ENCODE data around the gene SLC25A51.
"Not testable (repeated sequence)": the region's sequence is repeated elsewhere in the genome, so short reads cannot be mapped to it uniquely, and the experiment has no call there.

The SLC25A51 gene

DNA sequence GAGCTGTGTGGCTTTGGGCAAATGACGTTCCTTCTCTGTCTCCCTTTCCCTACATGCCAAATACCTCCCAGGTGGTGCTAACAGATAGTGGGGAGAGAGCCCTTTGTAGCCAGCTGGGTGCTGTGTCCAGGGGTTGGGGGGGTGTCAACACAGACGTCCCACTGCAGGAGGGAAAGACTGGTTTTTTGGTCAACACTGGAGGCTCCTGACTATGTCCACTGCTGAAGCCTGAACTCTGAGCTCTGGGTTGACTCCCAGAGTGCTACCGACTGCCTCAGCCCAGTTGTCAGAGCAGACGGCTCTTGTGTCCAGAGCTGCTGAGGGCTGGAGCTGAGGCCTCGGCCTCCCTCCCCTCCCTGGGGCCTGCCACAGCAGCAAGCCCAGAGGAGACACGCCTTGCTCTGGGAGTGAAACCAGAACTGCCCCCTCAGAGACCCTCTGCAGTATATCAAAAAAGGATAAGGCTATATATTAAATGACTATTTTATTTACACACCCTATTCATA lies 14.8 kb upstream of the SLC25A51 start:
- no peak for FAIRE-seq

DNA sequence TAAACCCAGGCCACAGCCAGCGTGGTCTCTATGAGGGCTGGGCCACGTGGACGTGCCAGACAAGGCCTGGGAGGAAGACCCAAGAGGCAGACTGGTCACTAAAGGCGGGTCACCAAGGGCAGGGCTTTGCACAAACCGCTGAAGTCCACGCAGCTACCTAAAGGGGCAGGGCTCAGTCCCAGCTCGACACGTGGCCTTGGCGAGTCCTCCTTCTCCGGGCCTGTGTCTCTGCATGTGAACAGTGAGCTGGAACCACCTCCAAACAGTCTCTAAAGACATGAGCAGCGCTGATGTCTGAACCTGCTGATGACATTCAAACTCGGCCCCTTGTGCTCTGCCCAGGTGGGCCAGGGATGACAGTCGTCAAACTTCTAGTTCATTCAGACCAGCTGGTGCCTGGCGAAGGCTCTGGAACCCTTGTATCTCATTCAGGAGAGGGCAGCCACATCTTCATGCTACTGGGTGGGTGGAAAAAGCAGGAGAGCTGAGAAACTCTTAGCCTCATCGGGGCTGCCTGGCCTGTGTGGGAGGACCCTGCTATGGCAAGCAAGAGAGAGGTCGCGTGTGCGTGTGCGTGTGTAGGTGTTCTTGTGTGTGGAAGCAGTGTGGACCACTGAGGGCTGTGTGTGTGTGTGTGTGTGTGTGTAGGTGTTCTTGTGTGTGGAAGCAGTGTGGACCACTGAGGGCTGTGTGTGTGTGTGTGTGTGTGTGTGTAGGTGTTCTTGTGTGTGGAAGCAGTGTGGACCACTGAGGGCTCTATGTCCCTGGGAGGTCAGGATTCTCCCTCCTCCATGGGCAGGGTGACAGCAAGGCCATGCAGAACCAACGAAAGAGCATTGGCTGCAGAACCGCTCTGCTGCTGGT lies 14.1 kb upstream of the SLC25A51 start:
- no peak for FAIRE-seq

DNA sequence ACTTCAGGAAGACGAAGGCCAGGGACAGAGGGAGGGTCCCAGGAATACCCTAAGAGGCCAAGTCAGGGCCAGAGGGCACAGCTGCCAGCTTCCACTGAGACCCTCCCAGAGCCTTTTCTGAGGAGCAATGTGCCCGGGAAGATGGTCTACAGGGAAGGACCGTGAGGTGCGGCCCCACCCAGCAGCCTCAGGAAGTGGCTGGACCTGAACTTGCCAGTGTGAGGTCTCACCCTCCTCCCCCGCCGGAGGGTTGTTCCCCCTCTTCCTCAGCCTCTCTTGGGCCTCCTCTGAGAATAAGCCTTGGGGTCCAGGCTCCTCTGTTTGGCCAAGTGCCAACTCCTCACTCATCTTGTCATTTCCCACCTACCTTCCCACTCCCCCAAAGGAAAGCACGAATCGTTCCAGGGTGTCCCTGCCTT lies 13.4 kb upstream of the SLC25A51 start:
- FAIRE-seq: no peak

DNA sequence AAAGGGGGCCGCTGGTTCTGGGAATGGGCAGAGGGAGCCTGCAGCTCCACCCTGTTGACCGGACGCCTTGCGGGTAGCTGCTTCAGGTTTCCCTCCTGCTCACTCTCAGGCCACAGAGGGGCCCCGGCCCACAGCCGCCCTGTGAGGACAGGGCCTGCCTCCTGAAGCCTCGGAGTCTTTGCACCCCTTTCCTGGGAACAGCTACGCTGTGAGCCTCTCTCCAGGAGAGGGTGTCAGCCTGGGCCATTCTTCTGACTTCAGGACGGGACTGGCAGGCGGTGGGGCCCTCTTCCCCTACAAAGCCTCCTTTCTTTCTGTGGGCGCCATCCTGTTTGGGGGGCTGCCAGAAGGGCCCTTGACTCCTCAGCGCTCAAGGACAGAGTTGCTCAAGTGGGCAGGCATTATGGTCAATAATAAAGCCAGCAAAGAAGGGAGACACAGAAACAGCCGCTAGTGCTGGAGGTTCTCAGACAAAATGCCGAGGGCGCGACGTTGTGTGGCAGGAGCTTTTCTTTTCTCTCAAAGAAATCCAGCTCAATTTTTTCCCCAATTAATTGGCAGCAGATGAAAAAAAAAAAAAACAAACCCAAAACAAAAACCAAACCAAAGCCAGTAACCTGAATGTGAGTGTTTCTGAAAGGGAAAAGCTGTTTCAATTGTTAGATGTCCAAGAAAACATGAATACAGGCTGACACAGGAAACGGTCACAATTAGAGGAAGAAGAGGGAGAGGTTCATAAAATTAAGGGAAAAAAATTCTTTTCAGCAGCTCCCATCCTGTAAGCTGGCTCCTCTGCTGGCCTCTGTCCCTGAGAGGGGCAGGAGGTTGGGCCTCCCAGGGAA lies 12.8 kb upstream of the SLC25A51 start:
- FAIRE-seq: no peak

DNA sequence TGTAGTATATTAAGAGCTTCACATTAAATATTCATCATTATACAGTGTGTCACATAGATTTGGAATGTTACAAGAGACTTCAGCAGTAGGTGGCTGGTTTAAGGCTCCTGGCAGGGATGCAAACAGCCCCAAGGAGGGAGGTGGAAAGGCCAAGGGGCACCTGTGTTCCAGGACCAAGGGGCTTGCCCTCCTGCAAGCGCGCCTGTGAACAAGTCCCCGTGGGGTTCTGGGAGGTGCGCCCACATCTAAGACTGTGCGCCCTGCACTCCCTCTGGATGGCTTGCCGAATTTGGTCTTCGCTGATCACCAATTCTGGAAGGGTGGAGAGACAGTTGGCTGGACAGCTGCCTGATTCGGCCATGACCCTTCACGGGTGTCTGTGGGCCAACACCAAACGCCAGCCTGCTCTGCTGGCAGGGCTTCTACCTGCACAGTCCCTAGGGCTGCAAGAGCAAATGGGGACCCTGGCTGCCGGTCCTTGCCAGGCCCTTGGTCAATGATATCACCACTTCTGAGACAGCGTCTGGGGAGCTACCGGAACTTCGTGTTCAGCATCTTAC lies 12.1 kb upstream of the SLC25A51 start:
- no peak for FAIRE-seq

DNA sequence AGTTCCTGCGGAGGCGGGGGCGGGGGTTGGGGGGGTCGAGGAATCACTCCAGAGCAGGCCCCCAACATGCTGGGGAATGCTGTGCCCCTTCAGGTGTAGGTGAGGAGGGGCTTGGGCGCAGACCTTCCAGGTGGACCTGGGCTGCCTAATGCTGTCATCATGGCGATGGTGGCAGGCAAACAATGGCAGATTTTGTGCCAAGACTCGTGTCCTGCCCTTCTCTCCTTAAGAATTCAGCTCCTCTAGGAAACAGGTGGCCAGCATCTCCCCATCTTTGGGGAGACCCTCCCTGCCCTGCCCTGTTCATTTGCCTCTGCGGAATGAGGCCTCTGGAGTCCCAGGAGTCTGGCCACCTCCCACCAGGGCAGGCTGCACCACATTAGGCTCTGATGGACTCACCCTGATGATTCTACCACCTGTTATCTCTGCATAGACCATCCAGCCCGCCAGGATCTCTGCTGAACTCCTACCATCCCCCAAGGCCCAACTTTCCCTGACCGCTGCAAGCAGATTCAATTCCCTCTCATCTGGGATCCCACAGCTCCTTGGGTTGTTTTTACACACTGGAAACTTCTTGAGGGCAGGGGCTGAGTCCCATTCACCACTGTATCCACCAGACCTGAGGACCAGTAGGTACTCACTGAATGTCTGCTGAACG lies 10.9 kb upstream of the SLC25A51 start:
- no peak for FAIRE-seq

DNA sequence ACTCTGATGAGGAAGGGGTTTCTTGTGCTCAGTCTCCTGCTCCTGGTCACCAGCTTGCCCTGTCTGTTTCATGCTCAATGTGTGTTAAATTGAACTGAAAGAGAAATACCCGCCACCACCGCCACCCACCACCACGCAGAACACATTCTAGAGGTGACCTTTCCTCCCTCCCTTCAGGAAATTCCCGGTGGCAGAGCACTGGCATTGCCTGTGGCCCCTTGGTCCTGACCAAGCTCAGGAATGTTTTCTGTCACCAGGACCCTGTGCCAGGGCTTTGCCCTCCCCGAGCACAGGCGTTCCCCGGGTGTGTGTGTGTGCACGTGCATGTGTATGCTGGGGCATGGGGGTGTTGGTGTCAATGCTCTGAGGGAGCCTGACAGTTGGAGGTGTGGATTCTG lies 10.2 kb upstream of the SLC25A51 start:
- FAIRE-seq: no peak

DNA sequence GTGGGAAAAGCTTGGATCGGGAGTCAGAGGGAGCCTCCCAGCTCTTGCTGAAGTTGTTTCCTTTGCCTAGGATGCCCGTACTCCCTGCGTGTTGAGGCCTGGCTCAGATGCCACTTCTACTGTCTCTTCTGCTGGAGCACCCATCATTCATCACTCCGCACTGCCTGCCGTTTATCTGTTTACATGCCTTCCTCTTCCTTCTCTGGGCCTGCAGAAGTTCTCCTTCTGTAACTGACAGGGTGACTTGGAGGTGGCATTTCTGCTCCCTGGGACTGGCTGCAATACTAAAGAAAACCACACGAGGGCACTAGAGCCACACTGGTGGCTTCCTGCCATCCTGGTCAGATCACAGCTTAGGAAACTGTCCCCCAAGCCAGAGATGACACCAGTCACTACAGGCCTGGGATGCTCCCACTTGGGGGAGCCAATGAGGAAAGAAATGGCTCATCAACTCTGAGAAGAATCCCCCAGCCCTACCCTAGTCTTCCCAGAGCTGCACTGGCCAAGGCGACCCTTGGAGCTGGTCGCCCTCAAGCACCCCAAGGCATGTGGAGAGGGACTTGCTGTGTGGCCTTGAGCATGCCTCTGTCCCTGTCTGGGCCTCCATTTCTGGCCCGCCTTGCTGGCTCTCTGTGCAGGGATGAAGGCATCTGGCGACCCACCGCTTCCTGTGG lies 9.7 kb upstream of the SLC25A51 start:
- peak; percentile 68 for FAIRE-seq

DNA sequence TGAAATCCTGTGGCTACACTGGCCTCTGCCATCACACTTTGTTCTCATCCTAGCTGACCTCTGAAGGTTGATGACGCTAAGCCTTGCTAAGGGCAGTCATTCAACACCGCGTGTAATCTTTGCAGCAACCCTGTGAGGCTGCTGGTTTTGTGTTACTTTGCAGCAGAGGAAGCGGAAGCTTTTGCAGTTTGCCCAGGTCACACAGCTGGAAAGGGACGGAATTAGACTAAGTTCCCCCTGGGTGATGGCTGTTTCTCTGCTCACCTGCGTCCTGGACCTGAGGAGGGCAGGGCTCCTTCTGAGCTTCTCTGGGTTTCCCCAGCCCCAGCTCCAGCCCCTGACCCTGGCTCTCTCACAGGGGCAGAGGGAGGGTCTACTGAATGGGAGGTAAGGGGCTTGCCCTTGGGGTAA lies 7.3 kb upstream of the SLC25A51 start:
- no peak for FAIRE-seq

DNA sequence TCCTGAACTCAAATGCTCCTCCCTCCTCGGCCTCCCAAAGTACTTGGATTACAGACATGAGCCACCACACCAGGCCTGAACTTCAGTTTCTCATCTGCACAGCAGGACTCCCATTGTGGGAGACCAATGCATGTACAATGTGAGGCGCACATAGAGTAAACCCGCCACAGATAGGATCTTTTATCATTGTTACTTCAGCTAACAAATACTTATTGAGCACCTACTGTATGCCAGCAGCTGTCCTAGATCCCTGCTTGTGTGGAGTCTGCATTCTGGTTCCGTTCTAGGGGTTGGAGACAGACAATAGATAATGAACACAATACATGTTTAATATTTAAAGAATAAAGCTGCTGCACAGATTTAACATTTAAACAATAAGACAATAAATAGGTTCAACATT lies 6.3 kb upstream of the SLC25A51 start:
- no peak for FAIRE-seq

DNA sequence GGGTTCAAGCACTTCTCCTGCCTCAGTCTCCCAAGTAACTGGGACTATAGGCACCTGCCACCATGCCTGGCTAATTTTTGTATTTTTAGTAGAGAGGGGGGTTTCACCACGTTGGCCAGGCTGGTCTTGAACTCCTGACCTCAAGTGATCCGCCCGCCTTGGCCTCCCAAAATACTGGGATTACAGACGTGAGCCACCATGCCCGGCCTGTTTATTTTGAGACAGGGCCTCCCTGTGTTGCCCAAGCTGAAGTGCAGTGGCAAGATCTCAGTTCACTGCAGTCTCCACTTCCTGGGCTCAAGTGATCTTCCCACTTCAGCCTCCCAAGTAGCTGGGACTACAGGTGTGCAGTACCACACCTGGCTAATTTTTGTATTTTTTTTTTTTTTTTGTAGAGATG lies 5.9 kb upstream of the SLC25A51 start:
- not testable (repeated sequence) for FAIRE-seq

DNA sequence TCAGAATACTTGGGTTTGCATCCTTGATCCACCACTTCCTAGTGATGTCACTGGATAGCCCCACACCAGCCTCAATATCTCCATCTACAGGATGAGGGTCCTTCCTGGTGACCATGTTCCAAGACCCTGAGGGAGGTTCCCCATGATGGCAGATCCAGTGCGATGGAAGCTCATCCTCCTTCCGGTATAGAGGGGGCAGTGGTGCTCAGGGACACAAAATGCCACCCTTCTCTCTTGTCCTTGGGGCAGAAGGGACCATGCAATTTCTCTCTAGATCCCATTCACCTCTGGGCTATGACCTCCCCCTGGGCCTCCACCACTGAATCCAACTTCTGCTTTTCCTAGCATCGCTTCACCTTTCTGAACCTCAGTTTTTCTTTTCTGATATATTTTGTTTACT lies 5.4 kb upstream of the SLC25A51 start:
- no peak for FAIRE-seq

DNA sequence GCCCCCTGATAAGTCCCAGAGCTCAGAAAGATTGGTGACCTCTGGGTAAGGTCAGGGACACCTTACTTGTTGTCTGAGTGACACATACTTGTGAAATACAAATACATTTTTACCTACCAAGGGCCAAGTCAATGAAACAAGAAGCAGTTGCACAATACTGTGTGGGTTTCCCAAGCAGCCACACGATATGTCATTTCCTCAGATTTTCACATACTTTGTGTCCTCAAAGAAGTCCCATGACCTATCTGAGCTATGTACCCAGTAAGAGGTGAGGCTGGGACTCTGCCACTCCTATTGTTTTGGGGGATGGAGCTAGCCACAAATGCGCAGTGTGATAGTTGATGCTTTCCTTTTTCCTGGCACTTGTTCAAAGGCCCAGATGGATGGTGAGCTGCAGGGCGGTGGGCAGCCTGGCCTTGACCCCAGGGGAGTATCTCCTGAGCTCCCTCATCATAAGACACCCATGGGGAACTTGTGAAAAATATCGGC lies 4.8 kb upstream of the SLC25A51 start:
- no peak for FAIRE-seq

DNA sequence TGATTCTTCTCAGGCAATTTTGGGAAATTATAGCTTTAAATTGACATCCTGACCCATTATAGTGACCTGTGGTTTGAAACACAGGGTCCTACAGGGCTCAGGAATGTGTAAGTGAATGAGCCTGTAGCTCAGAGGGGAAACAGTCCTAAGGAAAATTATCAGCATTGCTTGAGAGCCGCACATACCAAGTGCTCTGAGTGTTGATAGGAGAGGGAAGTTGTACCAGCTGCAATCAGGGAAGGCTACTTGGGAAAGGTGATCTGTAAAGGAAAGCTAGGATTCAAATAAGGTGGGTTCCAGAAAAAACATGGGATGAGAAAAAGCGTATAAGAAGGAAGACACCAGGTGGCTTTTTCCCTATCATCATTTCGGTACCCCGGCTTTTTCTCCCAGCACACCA lies 4.4 kb upstream of the SLC25A51 start:
- FAIRE-seq: no peak

DNA sequence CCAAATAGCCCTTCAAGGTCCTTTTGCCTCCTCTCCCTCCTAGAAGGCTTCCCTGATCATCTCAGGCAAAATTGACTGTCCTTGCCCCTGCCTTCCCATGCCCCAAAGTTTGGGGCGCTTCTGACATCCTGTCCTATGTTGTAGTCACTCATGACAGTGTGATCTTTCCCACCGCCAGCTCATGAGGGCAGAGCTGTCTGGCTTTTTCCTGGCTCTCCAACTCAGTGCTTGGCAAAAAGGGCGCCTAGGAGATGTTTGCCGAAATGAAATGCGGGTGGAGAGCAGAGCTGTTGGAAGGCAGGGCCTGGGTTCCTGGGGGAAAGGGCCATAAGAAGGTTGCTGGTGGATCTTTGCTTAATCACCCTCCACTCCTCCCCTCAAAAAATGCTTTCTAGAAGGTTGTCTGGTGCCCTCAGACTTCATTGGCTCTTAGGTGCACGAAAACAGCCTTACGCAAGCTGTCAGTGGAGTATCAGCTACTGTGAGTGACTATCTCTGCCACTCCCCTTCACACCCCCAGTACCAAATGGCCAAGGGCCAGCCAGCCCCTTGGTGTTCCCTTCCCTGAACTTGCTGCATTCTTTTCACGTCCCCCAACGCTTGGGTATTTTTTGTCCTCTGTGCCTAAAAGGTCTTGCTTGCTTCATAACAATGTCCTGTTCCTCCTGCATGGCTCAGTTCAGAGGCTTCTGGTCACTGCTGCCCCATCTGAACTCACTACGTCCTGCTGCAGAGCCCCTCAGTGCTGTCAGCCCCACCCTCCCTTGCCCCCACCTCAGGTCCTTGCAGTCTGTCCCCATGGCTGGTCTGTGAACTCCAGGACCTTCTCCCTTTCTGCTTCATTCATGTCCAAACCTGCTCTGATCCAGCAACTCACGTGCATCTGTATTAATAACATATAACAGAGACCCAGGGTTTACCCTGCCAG lies 2.6 kb upstream of the SLC25A51 start:
- no peak for FAIRE-seq

DNA sequence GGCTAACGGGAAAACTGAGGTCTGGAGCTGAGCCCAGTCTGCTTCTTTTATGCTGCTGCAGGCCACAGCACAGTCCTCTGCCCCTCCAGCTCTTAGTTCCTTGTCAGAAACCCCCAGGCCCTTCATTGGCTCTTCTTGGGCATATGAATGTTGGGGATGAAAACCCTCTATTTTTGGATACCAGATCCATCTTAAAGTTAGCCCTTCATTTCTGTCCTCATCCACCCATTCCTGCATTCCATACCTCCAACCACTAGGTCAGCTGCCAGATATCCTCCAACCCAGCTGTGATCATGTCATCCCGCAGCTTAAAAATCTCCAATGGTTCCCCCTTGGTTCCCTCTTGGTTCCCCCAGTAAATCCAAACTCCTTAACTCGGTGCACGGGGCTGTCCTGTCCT lies 1.8 kb upstream of the SLC25A51 start:
- no peak for FAIRE-seq

DNA sequence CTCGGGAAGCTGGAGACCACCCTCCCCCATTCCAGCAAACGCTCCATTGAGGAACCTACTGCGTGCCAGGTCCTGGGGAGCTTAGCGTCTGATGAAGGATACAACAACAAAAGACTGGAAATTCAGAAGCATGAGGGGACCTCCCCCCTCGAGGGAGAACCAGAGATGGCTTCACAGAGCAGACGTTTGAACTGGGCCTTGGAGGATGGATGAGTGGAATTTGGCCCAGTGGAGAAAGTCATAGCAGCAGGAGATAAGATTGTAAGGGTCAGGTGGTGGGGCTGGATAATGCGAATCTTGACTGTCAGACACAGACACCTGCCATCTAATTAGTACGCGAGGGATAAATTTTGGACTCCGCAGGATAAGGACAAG lies 1.2 kb upstream of the SLC25A51 start:
- no peak for FAIRE-seq

DNA sequence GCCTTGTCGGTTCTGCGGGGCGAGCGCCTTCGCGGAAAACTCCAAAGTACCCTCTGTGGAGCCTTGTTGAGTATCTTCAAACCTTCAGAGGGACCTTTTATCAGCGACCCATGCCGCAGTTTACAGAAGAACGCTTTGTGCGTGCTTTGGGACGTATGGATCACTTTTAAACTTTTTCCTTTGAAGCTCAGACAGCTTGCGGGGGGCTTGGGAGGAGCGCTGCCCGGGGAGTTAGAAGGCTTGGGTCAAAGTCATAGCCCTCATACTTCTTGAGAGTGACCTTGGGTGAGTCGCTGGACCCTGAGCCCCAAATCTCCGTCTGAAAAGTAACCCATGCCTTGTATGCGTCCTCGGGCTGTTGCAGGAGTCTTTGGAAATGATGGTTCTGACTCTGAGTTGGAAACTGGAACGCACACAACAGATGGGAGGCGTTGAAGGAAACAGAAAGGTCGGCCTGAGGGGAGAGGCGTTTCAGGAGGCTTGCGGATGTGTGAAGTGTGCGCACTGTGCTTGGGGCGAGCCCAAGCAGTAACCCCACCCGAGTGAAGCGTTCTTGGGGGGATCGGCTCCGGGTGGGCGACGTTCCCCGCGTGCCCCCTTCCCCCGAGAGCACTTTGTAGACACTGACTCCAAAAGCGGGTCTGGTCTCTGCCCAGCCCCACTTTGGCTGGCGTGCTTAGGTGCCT lies 661 bp upstream of the SLC25A51 start:
- FAIRE-seq: no peak

DNA sequence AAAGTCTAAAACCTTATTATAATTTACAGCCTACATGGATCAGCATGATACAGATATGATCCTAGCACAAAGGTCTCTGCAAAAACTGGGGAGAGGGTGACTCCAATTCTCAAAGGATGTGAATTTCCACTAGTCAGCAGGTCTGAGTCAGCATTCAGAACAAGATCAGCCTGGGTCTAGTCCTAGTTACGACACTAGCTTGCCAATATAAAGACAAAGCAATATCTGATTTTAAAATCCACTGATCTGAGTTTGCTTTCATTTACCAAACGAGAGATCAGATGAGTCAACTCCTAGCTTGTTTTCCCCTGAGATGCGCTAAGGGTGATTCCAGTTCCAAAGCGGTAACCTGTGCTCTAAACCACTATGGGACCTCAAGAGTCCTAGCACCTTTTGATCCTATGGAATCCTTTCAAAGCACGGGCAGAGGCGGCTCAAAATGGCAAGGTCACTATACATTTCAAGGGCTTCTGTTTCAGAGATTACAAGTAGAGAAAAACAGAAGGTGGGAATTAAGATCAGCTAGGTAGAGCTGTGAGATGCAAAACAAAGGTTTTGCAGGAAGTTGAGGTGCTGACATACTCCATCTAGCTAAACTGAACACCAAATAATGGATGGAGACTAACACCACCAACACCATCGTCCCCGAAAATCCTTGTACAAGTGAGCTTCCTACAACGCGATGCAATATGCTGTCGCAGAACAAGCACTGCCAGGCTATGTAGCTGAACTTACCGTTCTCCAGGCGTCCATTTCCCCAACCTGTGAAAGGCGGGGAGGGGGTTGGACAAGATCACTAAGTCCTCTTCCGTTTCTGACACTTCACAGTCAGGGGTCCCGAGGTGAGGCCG lies 906 bp downstream of the SLC25A51 start:
- no peak for FAIRE-seq

DNA sequence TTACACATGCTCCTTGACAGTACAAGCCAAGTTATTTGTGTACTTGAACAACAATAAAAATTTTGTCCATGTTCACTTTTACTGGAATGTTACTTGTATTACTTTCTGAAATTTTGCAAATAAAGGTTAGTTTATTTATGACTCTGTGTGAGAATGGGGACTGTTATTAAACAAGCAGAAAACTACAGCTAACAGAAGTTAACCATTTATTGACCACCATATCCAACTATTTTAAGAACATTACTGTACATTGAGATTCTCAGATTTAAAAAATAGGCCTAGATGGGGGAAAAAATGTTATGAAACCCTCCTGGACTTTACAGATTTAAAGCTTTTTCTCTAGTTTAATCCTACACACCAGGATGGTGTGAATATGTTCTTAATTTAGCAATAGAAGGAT lies 1.8 kb downstream of the SLC25A51 start:
- no peak for FAIRE-seq

All from TTC549 (cell line).